Right ventricle myocardium inferior (tissue), 1 donor: Measurements from ENCODE around the gene USP8. TPM values are rescaled to one million over a fixed set of nuclear protein-coding genes. Genes with fewer than 3 reads are reported as not detected.
"Not testable (repeated sequence)": the region's sequence is repeated elsewhere in the genome, so short reads cannot be mapped to it uniquely, and the experiment has no call there.

ENCODE experiments used
- ATAC-seq: fragments of 200-7000 bp; cut with Tn5 transposase; one replicate; pipeline ENCODE4 v1.9.1; 2020; ENCODE audit warnings: mild to moderate bottlenecking, moderate library complexity
- DNase-seq: peaks from one replicate; pipeline ENCODE4 v3.0.0; 2021; ENCODE audit errors: missing footprints
- intact Hi-C: fragments of 100-400 bp; cut with DNase I; formaldehyde crosslinking; loops from one replicate; pipeline ENCODE4 v1.11.0; 2022
- long read RNA-seq: library from polyadenylated mRNA; unstranded; transcript quantifications from one replicate; pipeline ENCODE4 v2.0.0, GENCODE V29; 2021
- total RNA-seq: library from RNA; stranded (reverse); fragmentation: NEBNext Ultra II Directional; extraction: Animal tissue kit (Norgen Biotek cat#: 25700); gene quantifications from one replicate; pipeline ENCODE4 v1.2.1, GENCODE V29; 2021
- donor health status: DM: no; HTN: yes; CAD: no; lungs with severe emphysema.

The USP8 gene
- 44.7 TPM for total RNA-seq
- long read RNA-seq, full-length matches to known transcripts: 8 of 15 reads
- long read RNA-seq, partial matches to known transcripts: 2 of 15 reads
- long read RNA-seq, other reads (novel, unspliced or antisense): 5 of 15 reads

DNA sequence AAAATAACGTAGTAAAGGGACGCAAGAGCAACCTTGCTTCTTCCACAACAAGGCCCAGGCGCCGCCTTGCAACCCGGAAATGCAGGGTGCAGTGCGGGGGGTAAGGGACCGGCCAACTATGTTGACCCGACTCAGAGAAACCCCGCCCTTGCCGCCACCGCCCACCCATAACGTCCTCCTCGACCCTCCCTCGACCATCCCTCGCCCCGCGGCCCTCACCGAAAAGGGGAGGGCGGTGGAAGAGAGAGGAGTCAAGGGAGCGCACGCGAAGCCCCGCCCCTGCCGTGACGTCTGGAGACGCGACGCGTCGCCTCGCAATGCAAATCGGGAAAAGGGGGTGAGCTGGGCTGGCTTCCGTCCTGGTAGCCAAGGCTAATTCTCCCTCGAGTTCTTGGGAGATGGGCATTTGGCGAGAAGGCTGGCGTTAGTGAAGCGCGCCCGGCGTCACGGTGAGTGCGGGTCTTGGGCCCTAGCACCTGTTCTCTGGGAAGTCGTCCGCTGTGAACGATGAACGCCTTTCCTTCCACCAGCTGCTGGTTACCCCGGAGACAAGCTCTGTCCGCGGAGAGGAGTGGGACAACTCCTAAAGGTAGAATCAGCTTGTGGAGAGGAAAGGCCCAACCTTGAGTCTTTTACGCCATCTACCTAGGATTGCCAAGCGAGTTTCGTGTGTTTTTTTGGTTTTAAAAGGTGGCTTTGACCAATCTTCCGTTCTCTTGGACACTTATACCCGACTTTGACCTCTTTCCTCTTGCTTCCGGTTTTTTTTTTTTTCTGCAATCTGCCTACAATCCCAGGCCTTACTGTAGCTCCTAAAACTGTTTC lies at the start of gene USP8:
Gene USP8 (plus strand): TSS at position 340 of the 825 bp plus-strand sequence. CDS start 14,669 bp downstream, outside the sequence.
- DNase-seq (peak; percentile 98), ATAC-seq (peak; percentile 99)
- intact Hi-C loops: loop anchor here (2.0 to 10.0 kb wide), 2 partner anchors 69 to 341 kb away; partner anchors contain the start of genes GABPB1 and SPPL2A

DNA sequence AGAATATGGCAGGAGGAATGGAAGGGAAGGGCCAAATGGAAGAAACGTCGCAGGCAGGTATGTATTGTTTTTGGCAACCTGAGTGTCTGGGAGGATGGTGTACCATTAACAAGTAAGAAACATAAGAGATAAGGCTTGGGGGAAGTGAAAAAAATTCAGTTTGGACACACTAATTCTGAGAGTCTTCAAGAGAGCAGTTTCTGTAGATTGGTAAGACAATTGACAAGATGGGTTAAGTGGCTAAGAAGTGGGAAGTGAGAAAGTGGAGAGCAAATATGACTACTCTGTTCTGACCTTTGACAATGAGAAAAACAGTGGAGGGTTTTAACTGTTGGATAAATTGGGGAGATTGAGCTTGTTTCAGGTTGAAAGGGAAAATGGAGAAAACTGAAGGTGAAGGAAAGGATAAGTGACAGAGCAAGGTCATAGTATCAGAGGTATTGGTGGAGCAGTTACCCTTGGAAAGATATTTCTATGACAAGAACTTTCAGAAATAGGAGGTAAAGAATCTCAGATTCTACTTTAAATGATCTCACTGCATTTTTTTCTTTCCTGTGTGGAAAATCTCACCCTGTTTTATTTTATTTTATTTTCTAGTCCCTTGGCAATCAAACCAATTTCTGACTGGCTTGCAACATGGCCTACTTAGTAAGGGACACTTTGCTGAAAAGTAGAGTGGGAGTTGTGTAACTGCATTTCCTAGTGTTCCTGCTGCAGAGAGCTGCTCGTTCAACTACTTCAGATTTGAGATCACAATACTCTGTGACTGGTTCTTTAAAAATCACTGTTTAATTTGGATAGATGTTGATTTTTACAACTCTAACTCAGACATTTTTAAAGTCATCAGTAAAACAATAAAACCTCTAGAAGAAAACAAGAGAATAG lies 46.1 kb upstream of the USP8 start:
- intact Hi-C loops: no loop called here
- ATAC-seq (no peak), DNase-seq (no peak)

DNA sequence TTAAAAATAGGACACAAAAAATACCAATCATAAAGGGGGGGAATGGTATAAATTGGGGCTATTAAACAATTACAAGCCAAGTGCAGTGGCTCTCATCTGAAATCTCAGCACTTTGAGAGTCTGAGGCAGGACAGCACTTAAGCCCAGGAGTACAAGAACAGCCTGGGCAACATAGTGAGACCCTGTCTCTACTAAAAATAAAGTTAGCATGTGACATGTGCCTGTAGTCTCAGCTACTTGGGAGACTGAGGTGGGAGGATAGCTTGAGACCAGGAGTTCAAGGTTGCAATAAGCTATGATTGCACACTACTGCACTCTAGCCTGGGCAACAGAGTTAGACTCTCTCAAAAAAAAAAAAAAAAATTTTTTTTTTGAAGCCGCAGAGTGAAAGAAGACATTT lies 45.4 kb upstream of the USP8 start:
- ATAC-seq (no peak), DNase-seq (no peak)
- intact Hi-C loops: no loop called here

- ATAC-seq, intact Hi-C loops, DNase-seq: not testable (repeated sequence)
These were observed 44.8 kb upstream of the USP8 start for GRCh38 chr15:50379413-50379812.

- ATAC-seq: no peak
- intact Hi-C loops: no loop called here
These were observed 44.1 kb upstream of the USP8 start for GRCh38 chr15:50380089-50380488.

GRCh38 chr15:50381438-50381837 lies 42.8 kb upstream of the USP8 start:
- ATAC-seq (no peak), DNase-seq (no peak)
- intact Hi-C loops: no loop called here

More at GRCh38 chr15:50380089-50380488, 44.1 kb upstream of the USP8 start:
- no peak for DNase-seq

DNA sequence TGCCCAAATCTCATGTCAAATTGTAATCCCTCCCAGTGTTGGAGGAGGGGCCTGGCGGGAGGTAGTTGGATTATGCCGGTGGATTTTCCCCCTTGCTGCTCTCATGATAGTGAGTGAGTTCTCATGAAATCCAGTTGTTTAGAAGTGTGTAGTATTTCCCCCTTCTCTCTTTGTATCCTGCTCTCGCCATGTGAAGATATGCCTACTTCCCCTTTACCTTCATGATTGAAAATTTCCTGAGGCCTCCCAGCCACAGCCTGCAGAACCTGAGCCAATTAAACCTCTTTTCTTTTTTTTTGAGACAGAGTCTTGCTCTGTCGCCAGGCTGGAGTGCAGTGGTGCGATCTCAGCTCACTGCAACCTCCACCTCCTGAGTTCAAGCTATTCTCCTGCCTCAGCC lies 41.8 kb upstream of the USP8 start:
- intact Hi-C loops, ATAC-seq, DNase-seq: not testable (repeated sequence)

DNA sequence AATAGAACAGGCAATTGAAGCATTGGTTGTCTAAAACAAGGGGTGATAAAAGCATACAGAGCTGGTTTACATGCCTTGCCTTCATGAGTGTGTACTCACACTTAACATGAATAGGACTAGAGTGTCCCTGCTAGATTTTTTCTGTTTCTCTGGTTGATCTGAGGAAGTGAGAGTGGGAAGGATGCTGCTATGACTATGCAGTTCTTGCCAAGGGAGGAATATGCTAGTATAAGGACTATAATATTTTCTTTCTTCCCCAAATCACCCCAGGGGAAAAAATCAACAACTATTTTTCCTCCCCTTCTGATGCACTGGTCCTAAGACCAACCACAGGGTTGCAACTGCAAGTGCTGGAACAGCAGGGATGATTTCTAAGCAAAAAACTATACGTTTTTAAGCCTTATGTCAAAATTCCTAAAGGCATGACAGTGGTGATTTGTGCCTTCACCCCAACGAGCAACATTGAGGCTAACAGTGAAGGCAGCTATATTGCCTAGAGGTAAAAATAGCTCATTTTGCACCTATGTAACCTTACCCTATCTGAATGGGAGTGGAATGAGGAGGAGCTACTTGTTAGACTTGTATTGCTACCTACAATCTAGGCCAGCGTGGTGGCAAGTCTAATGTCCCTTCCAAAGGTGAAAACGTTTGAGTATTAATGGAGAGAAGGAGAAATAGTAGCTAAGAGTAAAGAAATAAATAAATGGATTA lies 33.5 kb upstream of the USP8 start:
- no peak for ATAC-seq
- DNase-seq: no peak
- intact Hi-C loops: no loop called here

DNA sequence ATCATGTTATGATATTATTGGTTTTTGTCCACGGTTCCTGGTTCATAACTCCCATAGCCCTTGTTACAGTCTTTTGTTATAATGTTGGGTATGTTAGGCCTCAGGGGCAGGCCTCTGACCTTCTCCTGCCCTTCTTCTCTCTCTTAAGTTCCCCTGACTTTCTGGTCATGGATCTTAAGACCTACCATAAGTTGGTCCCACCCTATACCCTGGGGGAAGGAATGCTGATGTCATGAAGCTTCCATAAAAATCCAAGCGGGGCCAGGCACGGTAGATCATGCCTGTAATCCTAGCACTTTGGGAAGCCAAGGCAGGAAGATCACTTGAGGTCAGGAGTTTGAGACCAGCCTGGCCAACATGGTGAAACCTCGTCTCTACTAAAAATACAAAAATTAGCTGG lies 32.6 kb upstream of the USP8 start:
- ATAC-seq, DNase-seq, intact Hi-C loops: not testable (repeated sequence)

DNA sequence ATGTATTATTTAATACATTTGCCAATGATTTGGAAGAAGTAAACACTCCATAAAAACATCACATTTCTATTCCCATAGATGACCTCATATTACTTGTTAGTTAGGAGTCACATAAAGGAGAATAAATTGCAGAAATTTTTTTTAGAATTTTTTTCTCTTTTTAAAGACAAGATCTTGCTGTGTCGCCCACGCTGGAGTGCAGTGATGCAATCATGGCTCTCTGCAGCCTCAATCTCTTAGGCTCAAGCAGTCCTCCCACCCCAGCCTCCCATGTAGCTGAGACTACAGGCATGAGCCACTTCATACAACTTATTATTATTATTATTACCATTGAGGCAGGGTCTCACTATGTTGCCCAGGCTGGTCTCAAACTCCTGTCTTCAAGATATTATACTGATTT lies 12.3 kb upstream of the USP8 start:
- intact Hi-C loops: no loop called here
- ATAC-seq (no peak), DNase-seq (no peak)

- ATAC-seq: no peak
These were observed 9.6 kb upstream of the USP8 start for GRCh38 chr15:50414624-50415023.

DNA sequence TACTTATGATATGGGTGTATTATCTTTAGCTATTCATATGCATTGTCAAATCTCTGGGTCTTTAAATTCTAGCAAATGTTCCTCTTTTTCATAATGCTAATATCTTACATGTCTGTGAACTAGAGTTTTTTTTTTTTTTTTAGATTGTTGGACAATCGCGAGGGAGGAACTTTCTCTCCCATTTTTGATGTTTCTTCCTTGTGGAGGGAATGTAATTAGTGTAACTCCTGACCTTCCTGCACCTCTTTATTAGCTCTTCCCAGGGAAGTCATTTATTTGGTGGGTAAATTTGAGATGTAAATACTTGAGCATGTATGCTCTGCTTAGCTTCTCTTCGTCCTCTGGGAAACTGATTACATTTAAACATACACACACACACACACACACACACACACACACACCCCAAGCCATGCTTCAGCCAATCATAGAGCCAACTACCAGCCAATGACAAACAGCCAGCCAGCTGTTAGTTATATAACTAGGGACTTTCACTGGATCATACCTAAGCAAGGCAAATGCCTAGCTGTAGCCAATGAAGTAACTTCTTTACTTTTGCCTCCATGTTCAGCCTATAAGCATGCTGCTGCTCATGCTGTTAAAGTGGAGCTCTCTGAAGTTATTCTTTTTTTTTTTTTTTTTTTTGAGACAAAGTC lies 8.3 kb upstream of the USP8 start:
- intact Hi-C loops: no loop called here
- ATAC-seq: no peak
- DNase-seq: no peak

More at GRCh38 chr15:50414624-50415023, 9.6 kb upstream of the USP8 start:
- DNase-seq: no peak
- intact Hi-C loops: no loop called here

- DNase-seq (no peak), ATAC-seq (no peak)
- intact Hi-C loops: no loop called here
These were observed 7.3 kb upstream of the USP8 start for GRCh38 chr15:50416890-50417289.

- no peak for ATAC-seq
- DNase-seq: no peak
- intact Hi-C loops: no loop called here
These were observed 6.1 kb upstream of the USP8 start for GRCh38 chr15:50418041-50418583.

DNA sequence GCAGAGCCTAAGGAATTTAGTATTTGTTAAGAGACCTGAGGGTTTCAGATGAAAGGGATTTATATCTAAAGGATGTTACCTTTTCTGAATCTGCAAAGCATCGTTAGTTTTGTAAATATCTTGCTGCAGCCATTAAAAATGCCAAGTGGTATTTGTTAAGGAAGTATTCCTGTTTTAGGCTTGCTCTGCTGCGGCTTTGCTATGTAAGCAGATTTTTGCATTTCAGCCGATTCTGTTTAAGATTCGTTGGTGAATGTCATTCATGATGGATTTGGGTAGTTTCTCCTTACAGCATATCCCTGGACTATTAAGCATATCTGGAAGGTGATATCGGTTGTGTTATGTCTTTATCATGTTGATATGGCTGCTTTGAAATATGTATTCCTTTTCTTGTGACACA lies 1.0 kb downstream of the USP8 start:
- intact Hi-C loops: loop anchor here (2.0 to 10.0 kb wide), 2 partner anchors 70 to 340 kb away; partner anchors contain the start of genes GABPB1 and SPPL2A

GRCh38 chr15:50425678-50426246 lies 1.6 kb downstream of the USP8 start:
- intact Hi-C loops: loop anchor here (2.0 to 10.0 kb wide), 2 partner anchors 71 to 339 kb away; partner anchors contain the start of genes GABPB1 and SPPL2A
- ATAC-seq, DNase-seq: not testable (repeated sequence)

More for the DNA sequence above, 1.0 kb downstream of the USP8 start:
- no peak for ATAC-seq
- no peak for DNase-seq

- DNase-seq (no peak), ATAC-seq (no peak)
- intact Hi-C loops: loop anchor here (10.0 kb wide), 1 partner anchor 338 kb away; the partner anchor contains the start of gene SPPL2A
These were observed 2.2 kb downstream of the USP8 start for GRCh38 chr15:50426428-50426827.
